ENCODE measurements around the gene TEF.

The TEF gene

DNA sequence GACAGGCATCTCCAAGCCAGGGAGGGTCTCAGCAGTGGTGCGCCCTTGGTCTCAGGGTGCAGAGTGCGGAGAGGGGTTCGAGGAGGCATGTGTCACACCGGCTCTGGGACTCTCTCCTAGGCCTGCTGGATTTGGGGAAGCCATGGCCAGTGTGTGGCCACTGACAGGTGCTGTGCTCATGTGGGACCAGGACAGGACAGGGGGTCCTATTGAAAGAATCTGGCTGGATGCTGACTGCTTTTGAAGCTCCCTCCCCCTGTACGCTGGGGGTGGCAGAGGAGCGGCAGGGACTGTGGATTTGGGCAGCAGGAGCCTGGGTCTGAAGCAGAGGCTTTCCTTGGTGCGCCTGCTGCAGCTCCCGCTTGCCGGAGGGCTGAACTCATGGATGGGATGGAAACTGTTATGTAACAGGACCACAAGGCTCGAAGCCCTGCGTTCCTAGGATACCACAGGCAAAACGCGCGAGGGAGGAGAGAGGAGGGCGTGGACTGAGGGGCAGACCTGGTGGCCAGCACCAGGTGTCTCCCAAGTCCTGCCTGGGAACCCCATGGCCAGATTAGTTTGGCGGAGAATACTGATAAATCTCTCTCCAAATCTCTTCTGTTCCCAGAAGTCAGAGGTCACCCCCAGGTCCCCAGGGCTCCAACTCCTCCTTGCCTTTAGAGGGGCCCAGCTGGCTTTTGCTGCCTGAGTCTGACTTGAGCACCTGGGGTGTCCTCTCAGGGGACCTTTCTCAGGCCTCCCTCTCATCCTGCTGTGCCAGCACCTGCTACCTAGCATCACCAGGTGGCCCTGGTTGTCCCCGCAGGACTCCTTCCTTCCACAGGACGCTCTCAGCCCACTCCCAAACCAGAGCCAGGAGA, 13.8 kb upstream of the TEF start:
- TF ChIP-seq, protein P1, sequence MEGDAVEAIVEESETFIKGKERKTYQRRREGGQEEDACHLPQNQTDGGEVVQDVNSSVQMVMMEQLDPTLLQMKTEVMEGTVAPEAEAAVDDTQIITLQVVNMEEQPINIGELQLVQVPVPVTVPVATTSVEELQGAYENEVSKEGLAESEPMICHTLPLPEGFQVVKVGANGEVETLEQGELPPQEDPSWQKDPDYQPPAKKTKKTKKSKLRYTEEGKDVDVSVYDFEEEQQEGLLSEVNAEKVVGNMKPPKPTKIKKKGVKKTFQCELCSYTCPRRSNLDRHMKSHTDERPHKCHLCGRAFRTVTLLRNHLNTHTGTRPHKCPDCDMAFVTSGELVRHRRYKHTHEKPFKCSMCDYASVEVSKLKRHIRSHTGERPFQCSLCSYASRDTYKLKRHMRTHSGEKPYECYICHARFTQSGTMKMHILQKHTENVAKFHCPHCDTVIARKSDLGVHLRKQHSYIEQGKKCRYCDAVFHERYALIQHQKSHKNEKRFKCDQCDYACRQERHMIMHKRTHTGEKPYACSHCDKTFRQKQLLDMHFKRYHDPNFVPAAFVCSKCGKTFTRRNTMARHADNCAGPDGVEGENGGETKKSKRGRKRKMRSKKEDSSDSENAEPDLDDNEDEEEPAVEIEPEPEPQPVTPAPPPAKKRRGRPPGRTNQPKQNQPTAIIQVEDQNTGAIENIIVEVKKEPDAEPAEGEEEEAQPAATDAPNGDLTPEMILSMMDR (conservative IDR thresholded peaks at IDR 0.05): peak; percentile 24; the same call in 1 of the 2 replicates
- H3K27ac ChIP-seq: peak overlapping the region; percentile 80

DNA sequence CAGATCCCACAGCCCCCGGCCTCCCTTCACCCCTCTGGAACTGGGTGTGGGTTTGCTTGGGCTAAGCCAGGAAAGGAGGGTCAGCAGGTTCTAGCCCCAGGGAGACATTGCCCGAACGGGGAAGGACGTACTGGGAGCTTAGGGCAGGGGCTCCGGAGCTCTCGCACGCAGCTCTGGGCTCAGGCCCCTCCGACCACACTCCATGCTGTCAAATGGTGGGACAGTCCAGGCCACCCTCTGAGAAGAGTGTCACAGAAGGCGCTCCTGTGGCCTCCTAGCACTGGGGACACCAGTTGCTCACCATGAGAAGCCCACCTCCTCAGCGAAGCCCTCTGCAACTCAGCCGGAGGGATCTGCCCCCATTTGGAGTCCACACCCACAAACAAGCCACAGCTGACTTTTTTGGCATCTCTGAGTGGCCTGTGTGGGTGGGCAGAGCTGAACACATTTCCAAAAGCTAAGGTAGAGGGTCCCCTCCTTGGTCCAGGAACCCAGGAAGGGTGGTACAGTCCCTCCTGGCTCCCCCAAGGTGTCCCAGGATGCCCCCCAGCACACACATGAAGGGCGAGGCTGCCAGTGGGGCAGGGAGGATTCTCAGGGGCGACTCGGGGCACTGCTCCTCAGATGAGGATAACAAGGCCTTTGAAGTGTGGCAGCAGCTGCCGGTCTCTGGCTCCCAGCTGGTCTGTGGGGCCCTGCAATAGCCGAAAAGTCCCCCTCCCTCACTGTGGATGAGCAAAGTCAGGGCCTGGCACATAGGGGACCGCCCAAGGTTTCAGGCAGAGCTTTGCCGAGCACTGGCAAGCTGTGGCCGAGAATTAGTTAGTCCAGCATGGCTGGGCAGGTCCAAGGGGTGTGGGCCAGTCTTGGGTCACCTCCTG, 13.0 kb upstream of the TEF start:
- TF ChIP-seq, protein P1 (conservative IDR thresholded peaks at IDR 0.05): no peak
- H3K27ac ChIP-seq: peak overlapping the region; percentile 80

DNA sequence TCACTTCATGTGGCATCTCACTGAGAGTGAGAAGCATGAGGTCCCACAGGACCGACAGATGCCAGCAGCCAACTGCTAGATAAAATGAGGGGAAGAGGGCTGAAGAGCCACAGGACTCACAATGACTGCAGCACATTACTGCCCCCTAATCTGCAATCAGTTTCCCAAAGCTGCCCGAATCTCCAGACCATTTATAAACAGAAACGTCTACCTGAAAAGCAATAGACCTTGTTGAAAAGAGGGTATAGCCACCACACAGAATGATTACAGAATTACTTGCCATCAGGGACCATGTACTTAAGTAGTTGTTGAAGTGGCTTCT, 12.4 kb upstream of the TEF start:
- TF ChIP-seq, protein P1 (conservative IDR thresholded peaks at IDR 0.05): no peak
- H3K27ac ChIP-seq: no peak overlapping the region

DNA sequence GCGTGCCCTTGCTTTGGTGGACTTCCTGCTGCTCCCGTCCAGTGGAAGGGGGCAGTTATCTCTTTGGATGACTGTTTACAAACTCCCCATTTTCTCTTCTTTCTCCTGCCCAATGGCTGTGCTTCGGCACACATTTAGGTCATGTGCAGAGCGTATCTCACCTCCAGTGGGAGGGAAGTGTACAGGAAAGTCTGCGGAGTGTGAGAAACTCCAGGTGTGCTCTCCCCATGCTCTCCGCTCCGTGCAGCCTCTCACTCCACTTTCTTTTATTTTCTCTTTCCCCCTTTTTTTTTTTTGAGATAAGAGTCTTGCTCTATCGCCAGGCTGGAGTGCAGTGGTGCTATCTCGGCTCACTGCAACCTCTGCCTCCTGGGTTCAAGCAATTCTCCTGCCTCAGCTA, 11.9 kb upstream of the TEF start:
- no peak overlapping the region for H3K27ac ChIP-seq
- TF ChIP-seq, protein P1 (conservative IDR thresholded peaks at IDR 0.05): no peak

DNA sequence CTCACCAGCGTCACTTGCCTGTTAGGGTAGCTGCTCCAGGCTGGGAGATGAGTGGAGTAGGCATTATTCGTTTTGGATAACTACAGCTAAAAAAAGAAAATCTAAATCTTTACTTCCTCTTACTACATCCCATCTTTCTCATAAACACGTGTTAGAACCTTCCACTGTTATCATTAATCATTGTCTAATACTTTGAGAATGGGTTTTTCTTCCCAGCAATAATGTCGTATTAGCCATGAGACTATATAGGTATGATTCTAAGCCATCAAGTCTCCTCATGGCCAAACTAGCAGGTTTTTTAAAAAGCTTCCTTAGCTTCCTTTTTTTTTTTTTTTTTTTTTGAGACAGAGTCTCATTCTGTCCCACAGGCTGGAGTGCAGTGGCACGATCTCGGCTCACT, 3.9 kb upstream of the TEF start:
- no peak overlapping the region for H3K27ac ChIP-seq
- TF ChIP-seq, protein P1 (conservative IDR thresholded peaks at IDR 0.05): no peak

DNA sequence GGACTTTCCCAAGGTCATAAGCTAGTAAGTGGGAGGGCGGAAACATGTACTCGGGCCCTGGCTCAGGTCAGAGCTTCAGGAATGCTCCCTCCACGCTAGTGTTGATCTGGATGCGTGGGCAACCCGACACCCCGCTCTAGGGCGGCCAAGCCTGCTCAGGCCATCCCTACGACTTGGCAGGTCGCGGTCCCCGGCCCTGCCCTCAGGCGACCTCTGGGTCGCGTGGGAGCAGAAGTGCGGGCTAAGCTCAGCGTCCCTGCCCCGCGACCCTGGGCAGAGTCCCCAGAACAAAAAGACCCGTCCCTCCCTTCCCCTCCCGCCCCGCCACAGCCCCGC, 781 bp upstream of the TEF start:
- TF ChIP-seq, protein P1 (conservative IDR thresholded peaks at IDR 0.05): no peak
- peak overlapping the region; percentile 90 for H3K27ac ChIP-seq

DNA sequence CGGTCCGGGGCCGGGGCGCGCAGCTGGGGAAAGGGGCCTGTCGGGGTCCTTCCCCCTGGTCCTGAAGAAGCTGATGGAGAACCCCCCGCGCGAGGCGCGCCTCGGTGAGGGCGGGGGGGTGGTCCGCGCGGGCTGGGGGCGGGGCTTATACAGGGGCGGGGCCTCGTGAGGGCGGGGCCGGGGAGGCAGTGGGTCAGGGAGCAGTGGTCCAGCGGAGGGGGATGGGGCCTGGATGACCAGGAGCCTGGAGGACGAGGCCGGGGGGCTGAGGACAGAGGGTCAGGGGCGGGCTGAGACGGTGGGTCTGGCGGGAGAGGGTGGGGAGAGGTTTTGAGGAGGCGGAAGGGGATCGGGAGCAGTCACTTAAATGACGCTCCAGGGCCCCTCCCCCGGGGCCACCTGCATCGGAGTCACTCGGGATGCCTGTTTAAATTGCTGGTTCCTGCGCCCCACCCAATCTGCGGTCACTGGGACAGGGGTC, 396 bp downstream of the TEF start:
- TF ChIP-seq, protein P1 (conservative IDR thresholded peaks at IDR 0.05): no peak
- peak overlapping the region; percentile 90 for H3K27ac ChIP-seq

All from VCaP (cell line).